ENCODE measurements around the gene PIP5KL1. TPM values are rescaled to one million over a fixed set of nuclear protein-coding genes. Genes with fewer than 3 reads are reported as not detected.

PIP5KL1 gene
- total RNA-seq, 1 experiment from 2014 or later: 16.8 TPM

GRCh38 chr9:127949827-127950512 is 19.4 kb upstream of the PIP5KL1 start (continued):
- TF ChIP-seq RELA (CRISPR knock-in tag; IDR thresholded peaks at IDR 0.05; ENCODE audit: borderline replicate concordance): no peak
- TF ChIP-seq ELF4 (CRISPR knock-in tag; IDR thresholded peaks at IDR 0.05; ENCODE audit: low read depth): no peak
- TF ChIP-seq HMGXB4 (CRISPR knock-in tag; IDR thresholded peaks at IDR 0.05): no peak
- TF ChIP-seq ZNF423 (CRISPR knock-in tag; IDR thresholded peaks at IDR 0.05): no peak

GRCh38 chr9:127947841-127948710 is 17.5 kb upstream of the PIP5KL1 start:
- POLR2A ChIA-PET: no interaction called here

GRCh38 chr9:127946728-127947127 is 16.2 kb upstream of the PIP5KL1 start:
- peaks cover 20% of the 10 kb centered on the region for H3K4me1 Mint-ChIP-seq
- no peak overlapping the region for H3K4me3 Mint-ChIP-seq
- H3K36me3 Mint-ChIP-seq: peaks cover 5% of the 10 kb centered on the region; the same call in 1 of the 2 replicates
- TF ChIP-seq SOX15 (CRISPR knock-in tag; IDR thresholded peaks at IDR 0.05): no peak
- TF ChIP-seq ERG (CRISPR knock-in tag; IDR thresholded peaks at IDR 0.05): no peak
- TF ChIP-seq, protein P1, sequence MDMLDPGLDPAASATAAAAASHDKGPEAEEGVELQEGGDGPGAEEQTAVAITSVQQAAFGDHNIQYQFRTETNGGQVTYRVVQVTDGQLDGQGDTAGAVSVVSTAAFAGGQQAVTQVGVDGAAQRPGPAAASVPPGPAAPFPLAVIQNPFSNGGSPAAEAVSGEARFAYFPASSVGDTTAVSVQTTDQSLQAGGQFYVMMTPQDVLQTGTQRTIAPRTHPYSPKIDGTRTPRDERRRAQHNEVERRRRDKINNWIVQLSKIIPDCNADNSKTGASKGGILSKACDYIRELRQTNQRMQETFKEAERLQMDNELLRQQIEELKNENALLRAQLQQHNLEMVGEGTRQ (CRISPR knock-in tag; IDR thresholded peaks at IDR 0.05): 0 out of 2 replicates have a peak, but pooled peaks have one; percentile 32
- TF ChIP-seq, protein P2, sequence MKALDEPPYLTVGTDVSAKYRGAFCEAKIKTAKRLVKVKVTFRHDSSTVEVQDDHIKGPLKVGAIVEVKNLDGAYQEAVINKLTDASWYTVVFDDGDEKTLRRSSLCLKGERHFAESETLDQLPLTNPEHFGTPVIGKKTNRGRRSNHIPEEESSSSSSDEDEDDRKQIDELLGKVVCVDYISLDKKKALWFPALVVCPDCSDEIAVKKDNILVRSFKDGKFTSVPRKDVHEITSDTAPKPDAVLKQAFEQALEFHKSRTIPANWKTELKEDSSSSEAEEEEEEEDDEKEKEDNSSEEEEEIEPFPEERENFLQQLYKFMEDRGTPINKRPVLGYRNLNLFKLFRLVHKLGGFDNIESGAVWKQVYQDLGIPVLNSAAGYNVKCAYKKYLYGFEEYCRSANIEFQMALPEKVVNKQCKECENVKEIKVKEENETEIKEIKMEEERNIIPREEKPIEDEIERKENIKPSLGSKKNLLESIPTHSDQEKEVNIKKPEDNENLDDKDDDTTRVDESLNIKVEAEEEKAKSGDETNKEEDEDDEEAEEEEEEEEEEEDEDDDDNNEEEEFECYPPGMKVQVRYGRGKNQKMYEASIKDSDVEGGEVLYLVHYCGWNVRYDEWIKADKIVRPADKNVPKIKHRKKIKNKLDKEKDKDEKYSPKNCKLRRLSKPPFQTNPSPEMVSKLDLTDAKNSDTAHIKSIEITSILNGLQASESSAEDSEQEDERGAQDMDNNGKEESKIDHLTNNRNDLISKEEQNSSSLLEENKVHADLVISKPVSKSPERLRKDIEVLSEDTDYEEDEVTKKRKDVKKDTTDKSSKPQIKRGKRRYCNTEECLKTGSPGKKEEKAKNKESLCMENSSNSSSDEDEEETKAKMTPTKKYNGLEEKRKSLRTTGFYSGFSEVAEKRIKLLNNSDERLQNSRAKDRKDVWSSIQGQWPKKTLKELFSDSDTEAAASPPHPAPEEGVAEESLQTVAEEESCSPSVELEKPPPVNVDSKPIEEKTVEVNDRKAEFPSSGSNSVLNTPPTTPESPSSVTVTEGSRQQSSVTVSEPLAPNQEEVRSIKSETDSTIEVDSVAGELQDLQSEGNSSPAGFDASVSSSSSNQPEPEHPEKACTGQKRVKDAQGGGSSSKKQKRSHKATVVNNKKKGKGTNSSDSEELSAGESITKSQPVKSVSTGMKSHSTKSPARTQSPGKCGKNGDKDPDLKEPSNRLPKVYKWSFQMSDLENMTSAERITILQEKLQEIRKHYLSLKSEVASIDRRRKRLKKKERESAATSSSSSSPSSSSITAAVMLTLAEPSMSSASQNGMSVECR (CRISPR knock-in tag; IDR thresholded peaks at IDR 0.05; ENCODE audit: borderline replicate concordance): no peak
- H3K9me3 Mint-ChIP-seq: no peaks in the 10 kb centered on the region
- no peak for ATAC-seq
- peak overlapping the region; percentile 60; the same call in 1 of the 2 replicates for H3K27ac Mint-ChIP-seq
- ChIA-PET POLR2A (no interaction called here), CTCF (interaction anchor here (1.3 to 1.4 kb wide), 2 partner anchors 9 to 171 kb away, joined by 4 to 5 read pairs; no protein-coding TSS in a partner anchor)
- DNase-seq (ENCODE audit: low spot score): no peak
- no peaks in the 10 kb centered on the region for H3K27me3 Mint-ChIP-seq (ENCODE audit: low read depth)

More at GRCh38 chr9:127947841-127948710, 17.5 kb upstream of the PIP5KL1 start:
- DNase-seq (ENCODE audit: low spot score) (no peak), ATAC-seq (no peak)
- no peak overlapping the region for H3K4me3 Mint-ChIP-seq
- H3K27me3 Mint-ChIP-seq (ENCODE audit: low read depth): no peaks in the 10 kb centered on the region
- H3K4me1 Mint-ChIP-seq: peaks cover 6% of the 10 kb centered on the region
- H3K9me3 Mint-ChIP-seq: no peaks in the 10 kb centered on the region
- peaks cover 5% of the 10 kb centered on the region; the same call in 1 of the 2 replicates for H3K36me3 Mint-ChIP-seq
- peak overlapping the region; percentile 17; the same call in 1 of the 2 replicates for H3K27ac Mint-ChIP-seq
- TF ChIP-seq, protein P3, sequence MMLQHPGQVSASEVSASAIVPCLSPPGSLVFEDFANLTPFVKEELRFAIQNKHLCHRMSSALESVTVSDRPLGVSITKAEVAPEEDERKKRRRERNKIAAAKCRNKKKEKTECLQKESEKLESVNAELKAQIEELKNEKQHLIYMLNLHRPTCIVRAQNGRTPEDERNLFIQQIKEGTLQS (CRISPR knock-in tag; conservative IDR thresholded peaks at IDR 0.05): no peak
- TF ChIP-seq GABPB1 (CRISPR knock-in tag; IDR thresholded peaks at IDR 0.05): no peak
- TF ChIP-seq TCF7 (CRISPR knock-in tag; IDR thresholded peaks at IDR 0.05; ENCODE audit: low read depth): no peak
- CTCF ChIA-PET: interaction anchor here (0.5 to 1.8 kb wide), 3 partner anchors 86 to 170 kb away, joined by 3 to 5 read pairs (median 4); no protein-coding TSS in a partner anchor
